AG04450 (cell line): Measurements from ENCODE around the gene RASD2. TPM values are rescaled to one million over a fixed set of nuclear protein-coding genes. Genes with fewer than 3 reads are reported as not detected.

Experiments
- CTCF ChIA-PET: fragments of 300-600, 350-600 bp; formaldehyde crosslinking; extraction: SDS; loops from one replicate; lab custom pipeline; 2022; ENCODE audit warnings: antibody characterized with exemption, inconsistent platforms; lab: Charles Lee
- POLR2A ChIA-PET: fragments of 350-600 bp; formaldehyde crosslinking; extraction: SDS; loops from one replicate; lab custom pipeline; 2021; ENCODE audit warnings: antibody characterized with exemption, inconsistent platforms; lab: Yijun Ruan, JAX
- DNase-seq: peaks from one replicate; pipeline ENCODE4 v3.0.0-alpha.2; 2011; ENCODE audit warnings: low read depth, low spot score
- H3K27ac ChIP-seq: one replicate; pipeline ENCODE4 v1.5.1; 2012; ENCODE audit warnings: low read depth, low read length, control low read depth
- H3K27me3 ChIP-seq: one replicate; pipeline ENCODE4 v1.6.0; 2012; ENCODE audit warnings: low read length; ENCODE audit not compliant: control insufficient read depth, insufficient read depth
- H3K4me3 ChIP-seq: 2 replicates; pipeline ENCODE4 v1.5.1; 2011; ENCODE audit warnings: mild to moderate bottlenecking, low read depth, low read length, control low read depth
- H3K9me3 ChIP-seq: 2 replicates; pipeline ENCODE4 v1.5.1; 2012; ENCODE audit warnings: low read length; ENCODE audit not compliant: control insufficient read depth, insufficient read depth
- polyA plus RNA-seq: library from polyadenylated mRNA; depleted of rRNA; stranded (reverse); fragments of >200 nt; gene quantifications from 2 replicates; pipeline ENCODE4 v1.2.3, GENCODE V29; 2011; rRNA removed
- TF ChIP-seq, protein P1 (sequence below): IDR thresholded peaks from 2 replicates; pipeline ENCODE4 v1.5.1; 2011; ENCODE audit warnings: low read depth, low read length, control low read depth, inconsistent platforms

Gene RASD2
- polyA plus RNA-seq, 1 experiment: 0.14 TPM

DNA sequence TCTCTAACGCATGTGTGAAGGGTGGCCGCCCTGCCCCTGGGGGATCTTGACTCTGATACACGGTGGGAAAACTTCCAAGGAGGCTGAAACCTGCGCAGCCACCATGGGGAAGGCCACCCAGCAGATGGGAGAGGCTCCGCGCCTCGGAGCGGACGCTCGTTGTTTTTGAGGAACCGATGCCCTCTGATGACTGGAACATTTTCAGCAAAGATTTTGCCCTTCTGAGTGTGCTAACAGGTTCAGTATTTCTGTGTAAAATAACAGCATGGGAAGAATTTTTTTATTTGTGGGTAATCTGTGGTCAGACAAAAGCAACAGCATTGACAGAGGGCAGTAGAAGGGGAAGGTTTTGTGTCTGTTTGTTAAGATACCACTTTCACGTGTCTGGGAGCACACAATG is 59.8 kb downstream of the RASD2 start:
- peaks cover 3% of the 10 kb centered on the region for H3K27me3 ChIP-seq
- TF ChIP-seq, protein P1, sequence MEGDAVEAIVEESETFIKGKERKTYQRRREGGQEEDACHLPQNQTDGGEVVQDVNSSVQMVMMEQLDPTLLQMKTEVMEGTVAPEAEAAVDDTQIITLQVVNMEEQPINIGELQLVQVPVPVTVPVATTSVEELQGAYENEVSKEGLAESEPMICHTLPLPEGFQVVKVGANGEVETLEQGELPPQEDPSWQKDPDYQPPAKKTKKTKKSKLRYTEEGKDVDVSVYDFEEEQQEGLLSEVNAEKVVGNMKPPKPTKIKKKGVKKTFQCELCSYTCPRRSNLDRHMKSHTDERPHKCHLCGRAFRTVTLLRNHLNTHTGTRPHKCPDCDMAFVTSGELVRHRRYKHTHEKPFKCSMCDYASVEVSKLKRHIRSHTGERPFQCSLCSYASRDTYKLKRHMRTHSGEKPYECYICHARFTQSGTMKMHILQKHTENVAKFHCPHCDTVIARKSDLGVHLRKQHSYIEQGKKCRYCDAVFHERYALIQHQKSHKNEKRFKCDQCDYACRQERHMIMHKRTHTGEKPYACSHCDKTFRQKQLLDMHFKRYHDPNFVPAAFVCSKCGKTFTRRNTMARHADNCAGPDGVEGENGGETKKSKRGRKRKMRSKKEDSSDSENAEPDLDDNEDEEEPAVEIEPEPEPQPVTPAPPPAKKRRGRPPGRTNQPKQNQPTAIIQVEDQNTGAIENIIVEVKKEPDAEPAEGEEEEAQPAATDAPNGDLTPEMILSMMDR: no peak

DNA sequence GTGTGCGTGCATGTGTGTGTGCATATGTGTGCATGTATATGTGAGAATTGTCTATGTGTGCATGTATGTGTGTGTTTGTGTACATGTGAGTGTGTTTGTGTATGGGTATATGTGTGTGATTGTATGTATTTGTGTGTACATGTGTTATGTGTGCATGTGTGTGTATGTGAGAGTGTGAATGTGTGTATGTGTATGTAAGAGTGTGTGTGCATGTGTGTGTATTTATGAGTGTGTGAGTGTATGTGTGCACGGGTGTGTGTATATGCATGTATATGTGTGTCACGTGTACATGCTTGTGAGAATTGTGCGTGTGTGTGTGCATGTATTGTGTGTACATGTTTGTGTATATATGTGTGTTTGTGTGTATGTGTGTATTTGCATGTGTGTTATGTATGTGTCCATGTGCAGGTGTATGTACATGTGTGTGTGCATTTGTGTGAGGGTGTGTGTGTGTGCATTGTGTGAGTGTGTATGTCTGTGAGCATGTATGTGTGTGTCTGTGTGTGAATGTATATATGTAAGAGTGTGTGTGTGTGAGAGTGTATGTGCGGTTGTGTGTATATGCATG is 60.5 kb downstream of the RASD2 start:
- TF ChIP-seq, protein P1: no peak
- H3K4me3 ChIP-seq: no peak overlapping the region
- peaks cover 3% of the 10 kb centered on the region for H3K27me3 ChIP-seq
- no peaks in the 10 kb centered on the region for H3K9me3 ChIP-seq
- no peak overlapping the region for H3K27ac ChIP-seq
- ChIA-PET CTCF (no interaction called here), POLR2A (no interaction called here)
- DNase-seq: no peak

More for the DNA sequence above, 59.8 kb downstream of the RASD2 start:
- POLR2A ChIA-PET: no interaction called here
- no peaks in the 10 kb centered on the region for H3K9me3 ChIP-seq
- DNase-seq: no peak
- CTCF ChIA-PET: no interaction called here
- no peak overlapping the region for H3K27ac ChIP-seq
- H3K4me3 ChIP-seq: no peak overlapping the region

DNA sequence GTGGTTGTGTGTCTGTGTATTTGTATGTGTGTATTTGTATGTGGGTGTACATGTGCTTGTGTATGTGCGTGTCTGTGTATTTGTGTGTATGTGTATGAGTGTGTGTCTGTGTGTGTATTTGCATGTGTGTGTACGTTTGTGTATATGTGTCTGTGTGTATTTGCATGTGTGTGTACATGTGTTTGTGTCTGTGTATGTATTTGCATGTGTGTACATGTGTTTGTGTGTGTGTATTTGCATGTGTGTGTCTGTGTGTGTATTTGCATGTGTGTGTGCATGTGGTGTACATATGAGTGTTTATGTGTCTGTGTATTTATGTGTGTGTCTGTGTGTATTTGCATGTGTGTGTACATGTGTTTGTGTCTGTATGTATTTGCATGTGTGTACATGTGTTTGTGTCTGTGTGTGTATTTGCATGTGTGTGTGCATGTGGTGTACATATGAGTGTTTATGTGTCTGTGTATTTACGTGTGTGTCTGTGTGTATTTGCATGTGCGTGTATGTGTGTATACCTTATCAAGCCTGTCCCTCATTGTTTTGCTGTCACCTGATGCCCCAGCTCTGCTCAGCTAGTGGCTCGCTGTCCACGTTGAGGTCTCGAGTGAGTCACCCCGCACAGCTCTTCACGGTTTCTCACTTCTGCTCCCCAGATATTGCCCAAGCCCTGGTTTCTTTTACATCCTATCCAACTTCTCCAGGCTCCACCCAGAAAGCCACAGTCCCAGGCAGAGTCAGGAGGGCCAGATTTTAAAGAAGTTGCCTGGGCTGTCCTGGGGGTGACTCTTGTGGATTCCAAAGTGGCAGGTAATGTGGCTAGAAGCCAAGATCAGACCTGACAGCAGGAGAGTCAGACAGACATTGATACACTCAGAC is 61.3 kb downstream of the RASD2 start:
- Histone ChIP-seq H3K4me3 (no peak overlapping the region), H3K27me3 (peaks cover 5% of the 10 kb centered on the region), H3K27ac (no peak overlapping the region), H3K9me3 (no peaks in the 10 kb centered on the region)
- ChIA-PET POLR2A (no interaction called here), CTCF (no interaction called here)
- TF ChIP-seq, protein P1: no peak
- DNase-seq: peak; percentile 20

Other genes starting within 250 kb of the RASD2 start
- 40.0 and 57.2 TPM in 2 replicates for gene TOM1, start 240.9 kb upstream of the RASD2 start, polyA plus RNA-seq
- gene HMOX1, start 159.7 kb upstream of the RASD2 start, polyA plus RNA-seq: 55.2 and 69.7 TPM in 2 replicates
- gene MCM5, start 140.7 kb upstream of the RASD2 start, polyA plus RNA-seq: 12.0 and 15.0 TPM in 2 replicates
- not detected in 2 replicates for gene MB, start 76.5 kb downstream of the RASD2 start, polyA plus RNA-seq
- gene APOL6, start 107.6 kb downstream of the RASD2 start, polyA plus RNA-seq: 12.1 and 15.0 TPM in 2 replicates
- gene APOL5, start 177.0 kb downstream of the RASD2 start, polyA plus RNA-seq: 0.07 and 0.14 TPM in 2 replicates